ENCODE data around the gene CSNK1E.

GRCh38 chr22:38294193-38294592 lies 23.0 kb downstream of the CSNK1E start:
- TF ChIP-seq CTCF (IDR thresholded peaks at IDR 0.05; ENCODE audit: poor library complexity) = no peak
- TF ChIP-seq EZH2phosphoT487 (IDR thresholded peaks at IDR 0.05; ENCODE audit: low read depth, severe bottlenecking, unreplicated experiment) = no peak
